HUES6 (cell line): ENCODE results near the gene SLC7A4.
A peak's percentile ranks its signal among the peaks of the same experiment; 100 is the strongest.
"Not testable (repeated sequence)": the region's sequence is repeated elsewhere in the genome, so short reads cannot be mapped to it uniquely, and the experiment has no call there.

Experiments used
- H3K27ac ChIP-seq: 2 replicates; pipeline ENCODE4 v1.7.0; 2013; ENCODE audit warnings: low read depth, mild to moderate bottlenecking, low read length, inconsistent platforms
- H3K27me3 ChIP-seq: 2 replicates; pipeline ENCODE4 v1.6.1; 2013; ENCODE audit warnings: low read length; ENCODE audit not compliant: control insufficient read depth, insufficient read depth
- H3K36me3 ChIP-seq: 2 replicates; pipeline ENCODE4 v1.6.1; 2013; ENCODE audit warnings: low read length; ENCODE audit not compliant: control insufficient read depth, insufficient read depth
- H3K4me1 ChIP-seq: 2 replicates; pipeline ENCODE4 v1.6.1; 2013; ENCODE audit warnings: low read length; ENCODE audit not compliant: control insufficient read depth, insufficient read depth
- H3K4me3 ChIP-seq: 2 replicates; pipeline ENCODE4 v1.5.1; 2013; ENCODE audit warnings: low read depth, low read length
- H3K9ac ChIP-seq: one replicate; pipeline ENCODE4 v1.6.1; 2013; ENCODE audit warnings: mild to moderate bottlenecking, low read length
- H3K9me3 ChIP-seq: 2 replicates; pipeline ENCODE4 v1.6.1; 2013; ENCODE audit warnings: low read depth, low read length; ENCODE audit not compliant: control insufficient read depth, insufficient read depth

The SLC7A4 gene

GRCh38 chr22:21047730-21048129, 15.4 kb upstream of the SLC7A4 start:
- H3K27me3 ChIP-seq, result peaks cover 7% of the 10 kb centered on the region; the same call in 1 of the 2 replicates
- H3K27ac ChIP-seq, result no peak overlapping the region
- H3K9ac ChIP-seq, result no peak overlapping the region
- no peaks in the 10 kb centered on the region for H3K36me3 ChIP-seq
- H3K4me3 ChIP-seq, result no peak overlapping the region
- peaks cover 28% of the 10 kb centered on the region for H3K4me1 ChIP-seq
- H3K9me3 ChIP-seq, result no peaks in the 10 kb centered on the region

- Histone ChIP-seq H3K27ac (no peak overlapping the region), H3K9me3 (no peaks in the 10 kb centered on the region), H3K36me3 (no peaks in the 10 kb centered on the region), H3K4me1 (peaks cover 26% of the 10 kb centered on the region), H3K4me3 (no peak overlapping the region), H3K9ac (no peak overlapping the region), H3K27me3 (peaks cover 7% of the 10 kb centered on the region; the same call in 1 of the 2 replicates)
These were observed 14.8 kb upstream of the SLC7A4 start for GRCh38 chr22:21047035-21047661.

DNA sequence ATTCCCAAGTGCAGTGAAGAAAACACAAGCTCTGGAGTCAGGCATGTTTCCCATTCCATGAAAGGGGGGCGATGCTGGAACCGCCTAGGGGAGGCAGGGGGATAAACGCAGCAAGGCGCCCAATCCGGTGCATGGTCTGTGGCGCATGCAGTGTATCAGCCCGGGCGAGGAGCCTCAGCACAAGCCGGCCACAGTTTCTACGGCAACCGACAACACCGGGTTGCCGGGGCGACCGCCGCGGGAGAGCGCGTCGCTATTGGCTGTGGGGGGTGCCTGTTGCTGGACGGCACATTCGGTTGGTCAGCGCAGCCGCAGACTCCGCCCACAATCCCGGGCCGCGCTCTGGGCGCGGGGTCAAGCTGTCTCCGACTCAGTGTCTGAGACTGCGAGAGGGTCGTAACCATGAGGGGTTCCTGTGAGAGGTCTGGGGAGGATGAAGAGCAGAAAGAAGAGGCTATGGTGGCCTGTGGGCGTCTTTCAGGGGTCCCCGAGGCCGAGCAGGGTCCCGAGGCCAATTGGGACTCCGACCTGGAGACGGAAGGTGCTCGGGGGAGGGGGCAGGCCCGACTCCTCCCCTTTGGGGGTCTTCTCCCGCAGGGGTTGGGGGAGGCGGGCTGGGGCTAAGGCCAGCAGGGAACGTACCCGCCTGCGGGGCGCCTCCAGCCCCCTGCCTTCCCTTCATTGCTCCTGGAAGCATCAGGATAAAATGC, 13.4 kb upstream of the SLC7A4 start, which contains the start of gene LRRC74B:
Gene LRRC74B, plus strand, starts transcription at position 362 of the 710 bp plus-strand sequence. Its CDS starts 41 bp downstream, at position 403.
- Histone ChIP-seq H3K9me3 (no peaks in the 10 kb centered on the region), H3K4me3 (peak within 1 kb of the TSS; percentile 80), H3K36me3 (no peaks in the 10 kb centered on the region), H3K27me3 (peaks cover 7% of the 10 kb centered on the region; the same call in 1 of the 2 replicates), H3K4me1 (peaks cover 13% of the 10 kb centered on the region), H3K9ac (peak within 1 kb of the TSS; percentile 50), H3K27ac (no peak within 1 kb of the TSS)

GRCh38 chr22:21044931-21045584, 12.7 kb upstream of the SLC7A4 start:
- H3K36me3 ChIP-seq, result no peaks in the 10 kb centered on the region
- no peaks in the 10 kb centered on the region for H3K9me3 ChIP-seq
- peaks cover 7% of the 10 kb centered on the region; the same call in 1 of the 2 replicates for H3K27me3 ChIP-seq
- no peak overlapping the region for H3K9ac ChIP-seq
- H3K4me1 ChIP-seq, result peaks cover 13% of the 10 kb centered on the region
- peak overlapping the region; percentile 80 for H3K4me3 ChIP-seq
- H3K27ac ChIP-seq, result no peak overlapping the region

- no peaks in the 10 kb centered on the region for H3K9me3 ChIP-seq
- H3K9ac ChIP-seq, result no peak overlapping the region
- no peak overlapping the region for H3K4me3 ChIP-seq
- H3K36me3 ChIP-seq, result no peaks in the 10 kb centered on the region
- no peak overlapping the region for H3K27ac ChIP-seq
- peaks cover 13% of the 10 kb centered on the region for H3K4me1 ChIP-seq
- H3K27me3 ChIP-seq, result peaks cover 7% of the 10 kb centered on the region; the same call in 1 of the 2 replicates
These were observed 11.6 kb upstream of the SLC7A4 start for GRCh38 chr22:21043860-21044535.

DNA sequence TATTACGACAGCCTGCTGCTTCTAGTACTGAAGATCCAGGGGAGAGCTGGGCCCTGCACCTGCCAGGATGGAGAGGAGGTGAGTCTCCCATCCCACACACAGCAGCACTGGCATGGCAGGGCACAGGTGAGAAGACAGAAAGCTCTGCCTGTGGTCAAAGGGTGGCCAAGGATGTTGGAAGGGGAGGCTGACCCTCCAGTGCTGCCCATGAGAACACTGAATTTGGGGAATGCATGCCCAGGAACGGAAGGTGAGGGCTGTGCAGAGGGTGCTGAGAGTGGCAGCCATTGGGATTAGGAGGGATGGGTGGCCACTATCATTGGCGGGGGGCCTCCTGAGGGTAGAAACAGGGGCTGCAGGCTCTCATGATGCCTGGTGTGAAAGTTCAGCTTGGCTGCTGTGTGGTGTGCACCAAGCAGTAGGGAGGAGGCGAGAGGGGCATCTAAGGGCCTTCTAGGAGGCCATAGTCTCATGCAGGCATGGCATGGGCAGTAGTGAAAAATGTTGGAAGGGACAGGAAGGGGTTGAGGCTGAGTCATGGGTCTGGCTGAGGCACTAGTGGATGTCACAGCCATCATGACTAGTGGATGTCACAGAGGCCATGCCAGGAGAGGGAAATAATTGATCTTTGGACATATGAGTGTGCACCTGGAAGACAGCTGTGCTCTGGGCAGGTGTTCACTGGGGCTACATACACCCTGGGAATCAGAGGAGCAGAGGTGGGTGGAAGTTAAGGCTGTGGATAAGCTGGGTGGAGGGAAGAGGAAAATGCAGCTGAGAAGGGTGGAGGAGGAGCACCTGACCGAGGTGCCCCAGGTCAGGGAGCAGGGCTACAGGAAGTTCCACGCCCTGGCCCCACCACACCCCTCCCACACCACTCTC, 10.9 kb upstream of the SLC7A4 start:
- Histone ChIP-seq H3K9ac (no peak overlapping the region), H3K9me3 (no peaks in the 10 kb centered on the region), H3K4me3 (no peak overlapping the region), H3K27me3 (peaks cover 7% of the 10 kb centered on the region; the same call in 1 of the 2 replicates), H3K4me1 (peaks cover 13% of the 10 kb centered on the region), H3K27ac (no peak overlapping the region), H3K36me3 (no peaks in the 10 kb centered on the region)

DNA sequence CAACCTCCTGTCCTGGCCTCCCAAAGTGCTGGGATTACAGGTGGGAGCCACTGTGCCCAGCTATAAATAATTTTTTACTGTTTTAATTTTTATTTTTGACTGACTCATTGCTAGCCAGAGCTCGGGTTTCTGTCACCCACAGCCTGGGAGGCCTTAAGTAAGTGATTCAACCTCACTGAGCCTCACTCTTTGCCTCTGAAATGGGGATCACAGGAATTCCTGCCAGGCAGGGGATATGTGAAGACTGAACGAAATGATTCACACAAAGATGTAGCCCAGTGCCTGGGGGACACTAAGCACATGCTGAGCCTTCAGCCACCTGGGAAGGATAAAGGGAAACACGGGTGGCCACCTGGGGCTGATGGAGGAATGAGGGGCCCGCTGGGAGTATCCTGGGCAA, 9.6 kb upstream of the SLC7A4 start:
- peaks cover 13% of the 10 kb centered on the region for H3K4me1 ChIP-seq
- no peaks in the 10 kb centered on the region for H3K36me3 ChIP-seq
- peaks cover 7% of the 10 kb centered on the region; the same call in 1 of the 2 replicates for H3K27me3 ChIP-seq
- no peaks in the 10 kb centered on the region for H3K9me3 ChIP-seq
- H3K9ac ChIP-seq, result no peak overlapping the region
- no peak overlapping the region for H3K4me3 ChIP-seq
- no peak overlapping the region for H3K27ac ChIP-seq

DNA sequence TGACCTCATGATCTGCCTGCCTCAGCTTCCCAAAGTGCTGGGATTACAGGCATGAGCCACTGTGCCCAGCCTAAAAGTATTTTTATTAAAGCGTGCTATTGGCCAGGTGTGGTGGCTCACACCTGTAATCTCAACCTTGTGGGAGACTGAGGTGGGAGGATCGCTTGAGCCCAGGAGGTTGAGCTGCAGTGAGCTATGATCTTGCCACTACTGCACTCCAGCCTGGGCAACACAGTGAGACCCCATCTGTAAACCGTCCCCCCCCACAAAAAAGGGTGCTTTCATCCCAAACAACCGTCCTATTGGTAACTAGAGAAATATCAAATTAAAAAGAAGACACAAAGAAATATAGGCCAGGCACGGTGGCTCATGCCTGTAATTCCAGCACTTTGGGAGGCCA, 6.8 kb upstream of the SLC7A4 start:
- H3K4me1 ChIP-seq, H3K36me3 ChIP-seq, H3K9ac ChIP-seq, H3K4me3 ChIP-seq, H3K27me3 ChIP-seq, H3K27ac ChIP-seq, H3K9me3 ChIP-seq: not testable (repeated sequence)

DNA sequence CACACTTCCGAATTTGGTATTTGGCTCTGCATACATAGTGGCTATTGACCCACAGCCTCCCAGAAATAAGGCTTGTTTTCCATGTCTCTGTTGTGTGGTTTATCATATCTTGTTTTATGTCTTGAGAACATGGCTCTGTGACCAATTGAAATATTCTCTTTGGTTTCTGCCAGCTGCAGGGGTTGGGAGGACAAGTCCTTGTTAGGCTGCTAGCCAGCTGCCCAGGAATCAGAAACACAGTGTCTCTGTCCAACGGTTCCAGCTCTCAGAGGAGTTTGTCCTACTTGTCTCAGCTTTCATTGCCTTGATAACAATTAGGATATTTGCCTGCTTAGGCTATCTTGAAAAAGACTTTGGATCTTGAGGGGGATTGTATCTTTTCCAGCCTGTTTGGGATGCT, 6.0 kb upstream of the SLC7A4 start:
- no peak overlapping the region for H3K4me3 ChIP-seq
- H3K27ac ChIP-seq, result no peak overlapping the region
- no peaks in the 10 kb centered on the region for H3K36me3 ChIP-seq
- H3K27me3 ChIP-seq, result peaks cover 7% of the 10 kb centered on the region; the same call in 1 of the 2 replicates
- H3K9ac ChIP-seq, result no peak overlapping the region
- H3K4me1 ChIP-seq, result no peaks in the 10 kb centered on the region; the same call in 1 of the 2 replicates
- no peaks in the 10 kb centered on the region for H3K9me3 ChIP-seq

- H3K9me3 ChIP-seq, result no peaks in the 10 kb centered on the region
- no peak overlapping the region for H3K27ac ChIP-seq
- no peak overlapping the region for H3K4me3 ChIP-seq
- H3K36me3 ChIP-seq, result no peaks in the 10 kb centered on the region
- H3K9ac ChIP-seq, result no peak overlapping the region
- H3K27me3 ChIP-seq, result peaks cover 38% of the 10 kb centered on the region
- H3K4me1 ChIP-seq, result no peaks in the 10 kb centered on the region; the same call in 1 of the 2 replicates
These were observed 2.6 kb upstream of the SLC7A4 start for GRCh38 chr22:21034989-21035388.
